Measurements from ENCODE around the gene PPP2R2C. TPM values are rescaled to one million over a fixed set of nuclear protein-coding genes. Genes with fewer than 3 reads are reported as not detected.

PPP2R2C gene
- polyA plus RNA-seq, 1 donor (not counting 4 experiments of a cell fraction or from before 2014, with no cell fraction given), result 12.3 TPM

- no peaks in the 10 kb centered on the region for H3K36me3 ChIP-seq (ENCODE audit: control insufficient read depth in 2 of 2, extremely low read depth in 1 of 2, insufficient read depth in 2 of 2, low read length in 2 of 2)
- no peaks in the 10 kb centered on the region for H3K9me1 ChIP-seq (ENCODE audit: control insufficient read depth, extremely low read depth, insufficient read depth, low read length)
- H4K20me1 ChIP-seq (ENCODE audit: control insufficient read depth, extremely low read depth, insufficient read depth, low read length), result no peaks in the 10 kb centered on the region
- no peaks in the 10 kb centered on the region for H3K79me2 ChIP-seq (ENCODE audit: control insufficient read depth, insufficient read depth, low read length)
- no peaks in the 10 kb centered on the region for H3K27me3 ChIP-seq (ENCODE audit: control insufficient read depth, extremely low read depth, insufficient read depth, low read length)
- no peak overlapping the region for H3K4me3 ChIP-seq (ENCODE audit: control insufficient read depth in 2 of 3, extremely low read depth in 1 of 3, insufficient read depth in 2 of 3, low read depth in 1 of 3, low read length in 3 of 3)
- no peak for FAIRE-seq
- dilution Hi-C loops (cut with MboI; ENCODE audit: extremely low pct_ligation_motif_present, low sequenced_read_pairs), result no loop called here
- no peak for DNase-seq (ENCODE audit: low read depth, low spot score)
- no peak overlapping the region for H2AFZ ChIP-seq (ENCODE audit: control insufficient read depth, low read length)
- H3K4me1 ChIP-seq (ENCODE audit: control insufficient read depth, extremely low read depth, insufficient read depth, low read length), result no peaks in the 10 kb centered on the region
- no peak overlapping the region for H3K27ac ChIP-seq (ENCODE audit: control insufficient read depth, insufficient read depth, low read length)
- no peaks in the 10 kb centered on the region for H3K9me3 ChIP-seq (ENCODE audit: control insufficient read depth, low read depth, low read length)
- TF ChIP-seq EZH2 (IDR thresholded peaks at IDR 0.05; ENCODE audit: low read length) (no peak), CTCF (optimal IDR thresholded peaks at IDR 0.05 in 1 of 3, IDR thresholded peaks at IDR 0.05 in 1 of 3, conservative IDR thresholded peaks at IDR 0.05 in 1 of 3; ENCODE audit: extremely low read depth in 1 of 3, insufficient read depth in 2 of 3, low read length in 3 of 3) (no peak)
- H3K4me2 ChIP-seq (ENCODE audit: control insufficient read depth, extremely low read depth, insufficient read depth, low read depth, low read length), result no peak overlapping the region
- H3K9ac ChIP-seq (ENCODE audit: control insufficient read depth, extremely low read depth, insufficient read depth, low read length), result no peak overlapping the region
Observed at GRCh38 chr4:6359536-6360308, 112.7 kb downstream of the PPP2R2C start.

- DNase-seq (ENCODE audit: low read depth, low spot score), result no peak
- dilution Hi-C loops (cut with MboI; ENCODE audit: extremely low pct_ligation_motif_present, low sequenced_read_pairs), result no loop called here
- H3K27me3 ChIP-seq (ENCODE audit: control insufficient read depth, extremely low read depth, insufficient read depth, low read length), result no peaks in the 10 kb centered on the region
- no peak overlapping the region for H3K4me3 ChIP-seq (ENCODE audit: control insufficient read depth in 2 of 3, extremely low read depth in 1 of 3, insufficient read depth in 2 of 3, low read depth in 1 of 3, low read length in 3 of 3)
- H3K4me1 ChIP-seq (ENCODE audit: control insufficient read depth, extremely low read depth, insufficient read depth, low read length), result no peaks in the 10 kb centered on the region
- no peaks in the 10 kb centered on the region for H3K9me3 ChIP-seq (ENCODE audit: control insufficient read depth, low read depth, low read length)
- TF ChIP-seq CTCF (optimal IDR thresholded peaks at IDR 0.05 in 1 of 3, IDR thresholded peaks at IDR 0.05 in 1 of 3, conservative IDR thresholded peaks at IDR 0.05 in 1 of 3; ENCODE audit: extremely low read depth in 1 of 3, insufficient read depth in 2 of 3, low read length in 3 of 3), result no peak
- no peak for TF ChIP-seq EZH2 (IDR thresholded peaks at IDR 0.05; ENCODE audit: low read length)
- H4K20me1 ChIP-seq (ENCODE audit: control insufficient read depth, extremely low read depth, insufficient read depth, low read length), result no peaks in the 10 kb centered on the region
- no peak for FAIRE-seq
- no peak overlapping the region for H3K9ac ChIP-seq (ENCODE audit: control insufficient read depth, extremely low read depth, insufficient read depth, low read length)
- no peaks in the 10 kb centered on the region for H3K9me1 ChIP-seq (ENCODE audit: control insufficient read depth, extremely low read depth, insufficient read depth, low read length)
- H2AFZ ChIP-seq (ENCODE audit: control insufficient read depth, low read length), result no peak overlapping the region
- H3K27ac ChIP-seq (ENCODE audit: control insufficient read depth, insufficient read depth, low read length), result no peak overlapping the region
- no peak overlapping the region for H3K4me2 ChIP-seq (ENCODE audit: control insufficient read depth, extremely low read depth, insufficient read depth, low read depth, low read length)
- no peaks in the 10 kb centered on the region for H3K36me3 ChIP-seq (ENCODE audit: control insufficient read depth in 2 of 2, extremely low read depth in 1 of 2, insufficient read depth in 2 of 2, low read length in 2 of 2)
- H3K79me2 ChIP-seq (ENCODE audit: control insufficient read depth, insufficient read depth, low read length), result no peaks in the 10 kb centered on the region
Observed at GRCh38 chr4:6357476-6357875, 114.9 kb downstream of the PPP2R2C start.
